Smooth muscle cell (in vitro differentiated cells): ENCODE data around the gene TCF12. TPM values are rescaled to one million over a fixed set of nuclear protein-coding genes. Genes with fewer than 3 reads are reported as not detected.

Source experiments
- DNase-seq: peaks from one replicate; lab custom pipeline; 2025; ENCODE audit not compliant: unreplicated experiment; lab: John Stamatoyannopoulos, UW
- H2AFZ ChIP-seq: fragments of 200-600 bp; sonication (generic); 2 replicates; pipeline ENCODE4 v1.6.0; 2016; ENCODE audit warnings: antibody characterized with exemption, low read depth, mild to moderate bottlenecking
- H3F3A ChIP-seq: fragments of 200-600 bp; sonication (generic); 2 replicates; pipeline ENCODE4 v1.6.0; 2017; ENCODE audit warnings: antibody characterized with exemption, low read depth
- H3K27ac ChIP-seq: fragments of 200-600 bp; sonication (generic); 2 replicates; pipeline ENCODE4 v1.5.1; 2016; ENCODE audit warnings: low read depth, mild to moderate bottlenecking
- H3K27me3 ChIP-seq: fragments of 200-600 bp; sonication (generic); 2 replicates; pipeline ENCODE4 v1.6.1; 2016; ENCODE audit warnings: low read depth, mild to moderate bottlenecking
- H3K36me3 ChIP-seq: fragments of 200-600 bp; sonication (generic); 2 replicates; pipeline ENCODE4 v1.5.1; 2016; ENCODE audit warnings: low read depth
- H3K4me1 ChIP-seq: fragments of 200-600 bp; sonication (generic); 2 replicates; pipeline ENCODE4 v1.5.1; 2016; ENCODE audit warnings: low read depth
- H3K4me2 ChIP-seq: fragments of 200-600 bp; sonication (generic); 2 replicates; pipeline ENCODE4 v1.6.0; 2016; ENCODE audit warnings: mild to moderate bottlenecking
- H3K4me3 ChIP-seq: fragments of 200-600 bp; sonication (generic); 2 replicates; pipeline ENCODE4 v1.5.1; 2016; ENCODE audit warnings: mild to moderate bottlenecking
- H3K79me2 ChIP-seq: fragments of 200-600 bp; sonication (generic); 2 replicates; pipeline ENCODE4 v1.6.0; 2016; ENCODE audit warnings: low read depth, mild to moderate bottlenecking
- H3K9ac ChIP-seq: fragments of 200-600 bp; sonication (generic); 2 replicates; pipeline ENCODE4 v1.6.0; 2016; ENCODE audit warnings: low read depth
- H3K9me3 ChIP-seq: fragments of 200-600 bp; sonication (generic); replicated peaks from 2 replicates; pipeline ENCODE4 v1.5.1; 2016; ENCODE audit warnings: low read depth
- H4K20me1 ChIP-seq: fragments of 200-600 bp; sonication (generic); 2 replicates; pipeline ENCODE4 v1.6.0; 2016; ENCODE audit warnings: low read depth
- CTCF ChIP-seq: fragments of 200-600 bp; sonication (generic); IDR thresholded peaks from 2 replicates; pipeline ENCODE4 v1.5.1; 2017; ENCODE audit warnings: borderline replicate concordance, mild to moderate bottlenecking, antibody characterized with exemption; ENCODE audit not compliant: insufficient read depth, poor library complexity, severe bottlenecking
- WGBS: methylation state at CpG from one replicate; pipeline ENCODE4 v1.1.7; 2016; ENCODE audit warnings: low lambda C conversion rate; 5-methylcytosine and 5-hydroxymethylcytosine counted together
- polyA plus RNA-seq: library from polyadenylated mRNA; unstranded; fragments of >200 nt; fragmentation: Nextera tagmentation; extraction: Ambion mirVana; gene quantifications from 2 replicates; pipeline ENCODE4 v1.2.1, GENCODE V29; 2016
- total RNA-seq: library from RNA; depleted of rRNA; stranded (reverse); fragments of >200 nt; gene quantifications from 2 replicates; pipeline ENCODE4 v1.2.3, GENCODE V29; 2014

Gene TCF12
- total and polyA plus RNA-seq, 2 experiments from 2014 or later, result 54.1 to 302 TPM

- H3F3A ChIP-seq, result no peaks in the 10 kb centered on the region
- no peaks in the 10 kb centered on the region for H3K27me3 ChIP-seq
- H3K9me3 ChIP-seq, result no peaks in the 10 kb centered on the region
- no peak overlapping the region for H3K4me2 ChIP-seq
- H2AFZ ChIP-seq, result no peak overlapping the region
- peaks cover 68% of the 10 kb centered on the region for H3K79me2 ChIP-seq
- peaks cover 16% of the 10 kb centered on the region for H3K4me1 ChIP-seq
- peaks cover 87% of the 10 kb centered on the region for H4K20me1 ChIP-seq
- TF ChIP-seq CTCF, result no peak
- DNase-seq, result no peak
- no peak overlapping the region for H3K9ac ChIP-seq
- no peak overlapping the region for H3K27ac ChIP-seq
- H3K4me3 ChIP-seq, result no peak overlapping the region
- H3K36me3 ChIP-seq, result no peaks in the 10 kb centered on the region
- WGBS, result 43% methylated on average over 3 of the region's 3 CpGs
Observed at GRCh38 chr15:57082054-57082728, 163.7 kb downstream of the TCF12 start.

GRCh38 chr15:57084192-57084591, 165.7 kb downstream of the TCF12 start:
- Histone ChIP-seq H3K9me3 (no peaks in the 10 kb centered on the region), H4K20me1 (peaks cover 93% of the 10 kb centered on the region), H3K9ac (no peak overlapping the region), H3F3A (no peaks in the 10 kb centered on the region), H2AFZ (no peak overlapping the region), H3K4me3 (no peak overlapping the region), H3K4me1 (peaks cover 16% of the 10 kb centered on the region), H3K36me3 (no peaks in the 10 kb centered on the region), H3K27ac (peak overlapping the region; percentile 3), H3K27me3 (no peaks in the 10 kb centered on the region), H3K4me2 (no peak overlapping the region), H3K79me2 (peaks cover 68% of the 10 kb centered on the region)
- DNase-seq, result no peak
- WGBS, result 45% methylated on average over 3 of the region's 3 CpGs
- TF ChIP-seq CTCF, result no peak

GRCh38 chr15:57085267-57085666, 166.8 kb downstream of the TCF12 start:
- Histone ChIP-seq H4K20me1 (peaks cover 95% of the 10 kb centered on the region), H3K27me3 (no peaks in the 10 kb centered on the region), H3F3A (no peaks in the 10 kb centered on the region), H3K4me2 (no peak overlapping the region), H3K36me3 (no peaks in the 10 kb centered on the region), H2AFZ (no peak overlapping the region), H3K79me2 (peaks cover 73% of the 10 kb centered on the region), H3K9ac (no peak overlapping the region), H3K27ac (no peak overlapping the region), H3K9me3 (no peaks in the 10 kb centered on the region), H3K4me1 (peaks cover 9% of the 10 kb centered on the region), H3K4me3 (no peak overlapping the region)
- 62% methylated on average over 4 of the region's 4 CpGs for WGBS
- TF ChIP-seq CTCF, result no peak
- DNase-seq, result no peak

GRCh38 chr15:57086857-57087427, 168.5 kb downstream of the TCF12 start:
- H3K36me3 ChIP-seq, result no peaks in the 10 kb centered on the region
- no peaks in the 10 kb centered on the region for H3F3A ChIP-seq
- peaks cover 94% of the 10 kb centered on the region for H4K20me1 ChIP-seq
- WGBS, result 94% methylated on average over 4 of the region's 4 CpGs
- no peak overlapping the region for H3K27ac ChIP-seq
- peaks cover 63% of the 10 kb centered on the region for H3K79me2 ChIP-seq
- H3K4me2 ChIP-seq, result no peak overlapping the region
- no peak overlapping the region for H3K9ac ChIP-seq
- no peak for DNase-seq
- TF ChIP-seq CTCF, result no peak
- H3K4me1 ChIP-seq, result no peaks in the 10 kb centered on the region
- no peaks in the 10 kb centered on the region for H3K9me3 ChIP-seq
- no peak overlapping the region for H3K4me3 ChIP-seq
- H3K27me3 ChIP-seq, result no peaks in the 10 kb centered on the region
- H2AFZ ChIP-seq, result no peak overlapping the region
